ENCODE results near the gene NAPA. TPM values are rescaled to one million over a fixed set of nuclear protein-coding genes. Genes with fewer than 3 reads are reported as not detected.

The NAPA gene
- total and polyA plus RNA-seq, 9 donors: 33.5 to 100 (median 93.2) TPM

- H3K4me1 ChIP-seq (ENCODE audit: control insufficient read depth, insufficient read depth, low read length): peaks cover 55% of the 10 kb centered on the region
- WGBS (ENCODE audit: insufficient coverage): 90% methylated on average over 2 of the region's 6 CpGs
- no peak for DNase-seq
- peaks cover 42% of the 10 kb centered on the region for H3K36me3 ChIP-seq (ENCODE audit: control insufficient read depth, insufficient read depth, low read length)
- no peak overlapping the region for H3K4me3 ChIP-seq (ENCODE audit: low read length)
- H3K27ac ChIP-seq (ENCODE audit: low read length): no peak overlapping the region
- H3K9me3 ChIP-seq (replicated peaks; ENCODE audit: control insufficient read depth, low read depth, low read length): no peaks in the 10 kb centered on the region
- H3K27me3 ChIP-seq (ENCODE audit: control insufficient read depth, insufficient read depth, low read length): no peaks in the 10 kb centered on the region
Measured at GRCh38 chr19:47505506-47505905, 9.4 kb downstream of the NAPA start.

GRCh38 chr19:47503826-47504150 lies 11.1 kb downstream of the NAPA start:
- 69% methylated on average over 5 of the region's 5 CpGs for WGBS (ENCODE audit: insufficient coverage)
- Histone ChIP-seq H3K9me3 (replicated peaks; ENCODE audit: control insufficient read depth, low read depth, low read length) (no peaks in the 10 kb centered on the region), H3K4me1 (ENCODE audit: control insufficient read depth, insufficient read depth, low read length) (peaks cover 60% of the 10 kb centered on the region), H3K27me3 (ENCODE audit: control insufficient read depth, insufficient read depth, low read length) (no peaks in the 10 kb centered on the region), H3K4me3 (ENCODE audit: low read length) (no peak overlapping the region), H3K36me3 (ENCODE audit: control insufficient read depth, insufficient read depth, low read length) (peaks cover 49% of the 10 kb centered on the region), H3K27ac (ENCODE audit: low read length) (no peak overlapping the region)
- no peak for DNase-seq

- WGBS (ENCODE audit: insufficient coverage): 78% methylated on average over 6 of the region's 13 CpGs
- DNase-seq: no peak
- H3K27me3 ChIP-seq (ENCODE audit: control insufficient read depth, insufficient read depth, low read length): no peaks in the 10 kb centered on the region
- no peaks in the 10 kb centered on the region for H3K9me3 ChIP-seq (replicated peaks; ENCODE audit: control insufficient read depth, low read depth, low read length)
- no peak overlapping the region for H3K4me3 ChIP-seq (ENCODE audit: low read length)
- H3K36me3 ChIP-seq (ENCODE audit: control insufficient read depth, insufficient read depth, low read length): peaks cover 54% of the 10 kb centered on the region
- H3K4me1 ChIP-seq (ENCODE audit: control insufficient read depth, insufficient read depth, low read length): peaks cover 60% of the 10 kb centered on the region
- no peak overlapping the region for H3K27ac ChIP-seq (ENCODE audit: low read length)
Measured at GRCh38 chr19:47503130-47503825, 11.6 kb downstream of the NAPA start.

- H3K9me3 ChIP-seq (replicated peaks; ENCODE audit: control insufficient read depth, low read depth, low read length): no peaks in the 10 kb centered on the region
- no peak for DNase-seq
- H3K27me3 ChIP-seq (ENCODE audit: control insufficient read depth, insufficient read depth, low read length): no peaks in the 10 kb centered on the region
- H3K4me3 ChIP-seq (ENCODE audit: low read length): no peak overlapping the region
- H3K4me1 ChIP-seq (ENCODE audit: control insufficient read depth, insufficient read depth, low read length): peaks cover 61% of the 10 kb centered on the region
- peak overlapping the region; percentile 51 for H3K27ac ChIP-seq (ENCODE audit: low read length)
- WGBS (ENCODE audit: insufficient coverage): 67% methylated on average over 28 of the region's 32 CpGs
- H3K36me3 ChIP-seq (ENCODE audit: control insufficient read depth, insufficient read depth, low read length): peaks cover 77% of the 10 kb centered on the region
Measured at GRCh38 chr19:47499863-47500830, 14.7 kb downstream of the NAPA start.

- H3K36me3 ChIP-seq (ENCODE audit: control insufficient read depth, insufficient read depth, low read length): peaks cover 80% of the 10 kb centered on the region
- H3K27me3 ChIP-seq (ENCODE audit: control insufficient read depth, insufficient read depth, low read length): no peaks in the 10 kb centered on the region
- peaks cover 68% of the 10 kb centered on the region for H3K4me1 ChIP-seq (ENCODE audit: control insufficient read depth, insufficient read depth, low read length)
- no peak overlapping the region for H3K27ac ChIP-seq (ENCODE audit: low read length)
- no peaks in the 10 kb centered on the region for H3K9me3 ChIP-seq (replicated peaks; ENCODE audit: control insufficient read depth, low read depth, low read length)
- 85% methylated on average over 6 of the region's 7 CpGs for WGBS (ENCODE audit: insufficient coverage)
- DNase-seq: no peak
- no peak overlapping the region for H3K4me3 ChIP-seq (ENCODE audit: low read length)
Measured at GRCh38 chr19:47499371-47499770, 15.5 kb downstream of the NAPA start.

- Histone ChIP-seq H3K9me3 (replicated peaks; ENCODE audit: control insufficient read depth, low read depth, low read length) (no peaks in the 10 kb centered on the region), H3K4me1 (ENCODE audit: control insufficient read depth, insufficient read depth, low read length) (peaks cover 76% of the 10 kb centered on the region), H3K36me3 (ENCODE audit: control insufficient read depth, insufficient read depth, low read length) (peaks cover 75% of the 10 kb centered on the region), H3K4me3 (ENCODE audit: low read length) (no peak overlapping the region), H3K27ac (ENCODE audit: low read length) (peak overlapping the region; percentile 69), H3K27me3 (ENCODE audit: control insufficient read depth, insufficient read depth, low read length) (no peaks in the 10 kb centered on the region)
- 92% methylated on average over 5 of the region's 5 CpGs for WGBS (ENCODE audit: insufficient coverage)
- DNase-seq: no peak
Measured at GRCh38 chr19:47498561-47498960, 16.3 kb downstream of the NAPA start.

GRCh38 chr19:47497821-47498520 lies 16.9 kb downstream of the NAPA start:
- Histone ChIP-seq H3K9me3 (replicated peaks; ENCODE audit: control insufficient read depth, low read depth, low read length) (no peaks in the 10 kb centered on the region), H3K4me3 (ENCODE audit: low read length) (no peak overlapping the region), H3K4me1 (ENCODE audit: control insufficient read depth, insufficient read depth, low read length) (peaks cover 82% of the 10 kb centered on the region), H3K27ac (ENCODE audit: low read length) (peak overlapping the region; percentile 69), H3K27me3 (ENCODE audit: control insufficient read depth, insufficient read depth, low read length) (no peaks in the 10 kb centered on the region), H3K36me3 (ENCODE audit: control insufficient read depth, insufficient read depth, low read length) (peaks cover 75% of the 10 kb centered on the region)
- 66% methylated on average over 12 of the region's 14 CpGs for WGBS (ENCODE audit: insufficient coverage)
- DNase-seq: peak; percentile 58

- Histone ChIP-seq H3K4me1 (ENCODE audit: control insufficient read depth, insufficient read depth, low read length) (peaks cover 90% of the 10 kb centered on the region), H3K27ac (ENCODE audit: low read length) (no peak overlapping the region), H3K9me3 (replicated peaks; ENCODE audit: control insufficient read depth, low read depth, low read length) (no peaks in the 10 kb centered on the region), H3K36me3 (ENCODE audit: control insufficient read depth, insufficient read depth, low read length) (peaks cover 76% of the 10 kb centered on the region), H3K4me3 (ENCODE audit: low read length) (no peak overlapping the region), H3K27me3 (ENCODE audit: control insufficient read depth, insufficient read depth, low read length) (no peaks in the 10 kb centered on the region)
- no peak for DNase-seq
- WGBS (ENCODE audit: insufficient coverage): 77% methylated on average over 17 of the region's 23 CpGs
Measured at GRCh38 chr19:47497050-47497766, 17.7 kb downstream of the NAPA start.

GRCh38 chr19:47495478-47496372 lies 19.1 kb downstream of the NAPA start:
- H3K4me3 ChIP-seq (ENCODE audit: low read length): no peak overlapping the region
- H3K9me3 ChIP-seq (replicated peaks; ENCODE audit: control insufficient read depth, low read depth, low read length): no peaks in the 10 kb centered on the region
- H3K27ac ChIP-seq (ENCODE audit: low read length): peak overlapping the region; percentile 55
- DNase-seq: no peak
- peaks cover 79% of the 10 kb centered on the region for H3K36me3 ChIP-seq (ENCODE audit: control insufficient read depth, insufficient read depth, low read length)
- H3K4me1 ChIP-seq (ENCODE audit: control insufficient read depth, insufficient read depth, low read length): peaks cover 96% of the 10 kb centered on the region
- WGBS (ENCODE audit: insufficient coverage): 69% methylated on average over 16 of the region's 17 CpGs
- H3K27me3 ChIP-seq (ENCODE audit: control insufficient read depth, insufficient read depth, low read length): no peaks in the 10 kb centered on the region
